Stimulated activated CD4-positive, alpha-beta T cell treated with anti-CD3 and anti-CD28 coated beads, TNF-alpha, amount 100 ng/mL, for 48 hours (primary cell): Measurements from ENCODE around the gene ACTRT1.

Experiments used
- DNase-seq, 3 donors: peaks; one replicate each; pipeline ENCODE4 v3.0.0-alpha.2; 2020; ENCODE audit warnings: low read depth in 3 of 3

The ACTRT1 gene

DNA sequence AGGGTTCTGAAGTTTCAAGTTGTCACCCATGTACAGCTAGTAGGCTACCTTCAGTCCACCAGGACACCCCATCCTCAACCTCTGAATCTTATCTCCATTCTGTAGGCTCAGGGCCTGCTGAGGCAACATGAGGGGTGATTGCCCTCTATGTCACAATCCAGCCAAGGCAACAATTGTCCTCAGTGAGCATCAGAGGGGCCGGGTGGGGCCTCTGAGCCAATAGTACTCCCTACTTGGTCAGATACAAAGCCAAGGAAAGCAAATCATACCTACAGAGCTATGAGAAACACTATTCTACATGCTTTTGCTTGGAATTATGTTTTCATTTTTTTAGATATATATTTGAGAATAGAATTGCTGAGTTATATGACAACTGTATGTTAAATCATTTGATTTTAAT is at the start of gene ACTRT1:
TSS of gene ACTRT1 (minus strand) at position 101 of the 400 bp plus-strand sequence. CDS start 197 bp downstream, outside the sequence.
- no peak for DNase-seq

DNA sequence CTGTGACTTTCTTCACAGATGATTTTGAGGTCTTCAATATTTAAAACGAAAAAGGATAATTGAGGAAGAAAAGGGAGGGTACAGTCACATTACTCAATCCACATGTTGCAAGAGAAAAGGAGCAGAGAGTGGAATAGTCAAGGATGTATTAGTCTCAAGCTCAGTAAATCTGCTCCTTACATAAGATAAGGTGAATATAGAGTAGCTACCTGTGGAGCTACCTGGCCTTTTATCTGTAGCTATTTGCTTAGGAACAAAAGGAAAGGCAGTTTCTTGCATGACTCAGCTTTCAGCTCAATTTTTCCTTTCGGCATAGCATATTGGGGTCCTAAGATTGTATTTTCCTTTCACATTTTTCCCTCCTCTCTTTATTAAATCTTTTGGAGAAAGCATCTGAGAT is 26.3 kb upstream of the ACTRT1 start:
- no peak for DNase-seq

GRCh38 chrX:128057421-128057820 is 5.2 kb upstream of the ACTRT1 start:
- DNase-seq = no peak

DNA sequence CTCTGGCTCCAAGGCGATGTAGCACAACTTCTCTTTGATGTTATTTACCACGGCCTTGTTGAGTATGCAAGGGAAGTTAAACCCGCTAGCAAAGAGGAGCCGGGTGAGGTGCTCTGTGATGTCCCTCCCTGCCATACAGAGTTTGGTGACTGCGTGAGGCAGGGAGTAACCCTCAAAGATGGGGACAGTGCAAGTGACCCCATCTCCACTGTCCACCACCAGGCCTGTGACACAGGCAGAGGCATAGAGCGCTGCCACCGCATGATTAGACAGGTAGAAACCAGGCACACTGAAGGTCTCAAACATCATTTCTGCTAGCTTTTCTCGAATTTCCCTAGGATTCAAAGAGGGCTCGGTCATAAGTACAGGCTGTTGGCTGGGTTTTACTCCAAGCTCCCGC is 677 bp downstream of the ACTRT1 start:
- no peak for DNase-seq

DNA sequence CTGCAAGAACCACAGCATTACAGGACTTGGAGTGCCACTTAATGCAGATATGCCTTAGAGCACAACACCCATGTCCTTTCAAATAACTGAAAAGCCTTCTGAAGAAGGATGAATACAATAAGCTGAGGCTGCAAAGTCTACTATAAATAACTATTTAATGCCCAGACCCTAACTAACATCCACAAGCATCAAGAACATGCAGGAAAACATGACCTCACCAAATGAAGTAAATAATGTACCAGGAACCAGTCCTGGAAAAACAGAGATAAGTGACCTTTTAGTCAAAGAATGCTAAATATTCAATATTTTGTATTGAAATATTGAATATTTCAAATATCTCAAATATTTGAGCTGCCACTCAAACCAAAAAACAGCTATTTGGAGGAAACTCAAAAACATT is 16.9 kb downstream of the ACTRT1 start:
- DNase-seq = no peak

- DNase-seq = no peak
These were observed 30.6 kb downstream of the ACTRT1 start for GRCh38 chrX:128021566-128021965.

DNA sequence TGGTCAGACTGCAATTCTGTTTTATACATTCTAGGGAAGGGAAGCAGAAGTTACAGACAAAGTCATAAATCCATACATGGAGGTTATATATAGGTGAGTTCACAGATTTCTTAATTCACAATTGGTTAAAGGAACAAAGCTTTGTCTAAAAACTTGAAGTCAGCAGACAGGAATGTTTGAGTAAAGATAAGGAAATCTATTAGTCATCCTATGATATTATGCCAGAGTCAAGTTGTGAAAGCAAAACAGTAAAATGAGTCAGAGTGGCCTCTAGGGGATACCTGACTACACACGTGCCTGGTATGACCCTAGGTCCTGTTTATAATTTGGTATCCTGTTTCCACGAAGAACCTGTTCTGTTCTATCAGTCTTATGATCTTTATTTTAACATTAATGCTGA is 31.5 kb downstream of the ACTRT1 start:
- no peak for DNase-seq

GRCh38 chrX:128019218-128019617 is 33.0 kb downstream of the ACTRT1 start:
- no peak for DNase-seq

GRCh38 chrX:128012015-128012414 is 40.2 kb downstream of the ACTRT1 start:
- no peak for DNase-seq

GRCh38 chrX:128007882-128008281 is 44.3 kb downstream of the ACTRT1 start:
- DNase-seq = no peak
